Suppressor macrophage (primary cell): ENCODE measurements around the gene RUBCN.
A peak's percentile ranks its signal among the peaks of the same experiment; 100 is the strongest.

ENCODE experiments used
- DNase-seq, 4 experiments: peaks; one replicate each; pipeline ENCODE4 v3.0.0-alpha.2; 2020 to 2022
- total RNA-seq, 17 experiments: gene quantifications; one replicate each; lab custom pipeline; 2026; ENCODE audit warnings: mixed read lengths in 6 of 17, inconsistent platforms in 3 of 17; lab: John Stamatoyannopoulos, UW

The RUBCN gene
- 32.4 to 226 (median 42.4) reads per million in 17 experiments for total RNA-seq

GRCh38 chr3:197736491-197737318, at the start of gene RUBCN:
TSS of gene RUBCN (minus strand) at chr3:197736904. CDS start at chr3:197736719, 185 bp downstream.
- peak; percentile 97 to 99 (median 98) for DNase-seq

DNA sequence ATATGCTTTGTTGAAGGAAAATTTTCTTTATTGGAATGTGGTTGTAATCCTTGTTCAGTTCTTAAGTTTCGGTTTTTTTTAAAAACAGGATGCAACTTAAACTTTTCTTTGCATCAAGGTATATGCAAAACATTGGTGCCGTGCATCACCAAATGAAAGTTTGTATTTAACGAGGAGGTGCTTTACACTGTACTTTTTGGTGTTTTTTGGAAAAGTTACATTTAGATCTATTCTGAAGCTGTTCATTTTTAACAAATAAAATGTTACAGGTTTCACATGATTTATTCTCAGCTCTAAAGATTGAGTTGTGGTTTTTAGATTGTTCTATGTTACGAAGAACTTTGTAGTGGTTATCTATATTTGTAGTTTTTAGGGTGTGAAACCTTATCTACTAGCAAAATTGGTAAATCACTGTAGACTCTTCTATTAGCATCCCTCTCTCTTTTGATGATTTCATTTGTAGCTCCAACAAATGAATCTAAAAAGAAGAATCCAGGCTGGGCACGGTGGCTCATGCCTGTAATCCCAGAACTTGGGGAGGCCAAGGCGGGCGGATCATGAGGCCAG, 47.4 kb upstream of the RUBCN start:
- no peak for DNase-seq

DNA sequence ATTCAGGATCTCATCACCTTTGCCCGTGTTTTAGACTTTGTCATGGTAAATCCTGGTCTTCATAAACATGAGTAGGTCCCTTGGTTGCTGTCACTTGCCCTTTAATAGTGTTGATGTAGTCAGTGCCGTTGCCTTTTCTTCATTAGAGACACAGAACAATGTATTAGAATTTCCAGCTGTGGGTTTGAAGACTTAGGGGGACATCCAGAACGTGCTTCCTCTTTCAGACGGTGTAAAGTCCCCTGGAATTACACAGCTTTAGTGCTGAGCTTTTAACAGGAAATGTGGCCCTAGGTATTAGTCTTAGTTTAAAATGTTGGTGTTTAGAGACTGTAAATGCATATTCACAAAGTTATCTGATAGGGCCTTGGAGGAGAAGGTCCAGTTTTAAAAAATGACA, 45.5 kb upstream of the RUBCN start:
- no peak for DNase-seq

- no peak for DNase-seq
Observed at GRCh38 chr3:197775317-197775716, 38.6 kb upstream of the RUBCN start.

DNA sequence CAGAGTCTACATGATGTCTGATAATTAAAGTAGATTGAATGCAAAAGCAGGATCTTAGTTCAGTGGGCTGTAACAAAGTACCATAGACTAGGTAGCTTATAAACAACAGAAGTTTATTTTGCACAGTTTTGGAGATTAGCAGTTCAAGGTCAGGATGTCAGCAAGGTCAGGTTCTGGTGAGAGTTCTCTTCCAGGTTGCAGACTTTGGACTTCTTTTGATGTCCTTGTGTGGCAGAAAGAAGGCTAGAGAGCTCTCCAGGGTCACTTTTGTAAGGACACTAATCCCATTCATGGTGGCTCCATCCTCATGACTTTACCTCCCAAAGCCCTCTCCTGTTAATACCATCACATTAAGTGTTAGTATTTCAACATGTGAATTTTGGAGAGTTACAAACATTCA, 25.1 kb upstream of the RUBCN start:
- no peak for DNase-seq

GRCh38 chr3:197758512-197758911, 21.8 kb upstream of the RUBCN start:
- DNase-seq = no peak

DNA sequence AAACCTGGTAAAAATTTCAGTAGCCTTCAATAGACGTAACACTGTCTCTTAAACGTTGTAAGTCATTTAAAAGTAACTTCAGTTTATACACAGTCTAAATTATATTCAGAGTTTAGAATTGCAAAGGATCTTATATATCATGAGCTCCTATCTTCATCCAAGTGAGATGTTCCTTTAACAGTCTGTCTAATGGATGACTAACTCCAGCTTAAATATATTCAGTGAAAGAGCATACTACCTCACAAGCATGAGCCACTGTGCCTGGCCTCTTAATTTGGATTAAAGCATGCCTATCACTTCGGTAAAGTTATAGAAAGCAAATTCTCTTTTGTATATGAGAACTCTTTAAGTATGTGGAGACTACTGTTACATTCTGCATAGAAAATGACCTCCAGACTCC, 20.0 kb upstream of the RUBCN start:
- DNase-seq = no peak

- DNase-seq = peak in 2 of 4 experiments; percentile 14 to 19
Observed at GRCh38 chr3:197753263-197753662, 16.6 kb upstream of the RUBCN start.

GRCh38 chr3:197752107-197752506, 15.4 kb upstream of the RUBCN start:
- peak in 2 of 4 experiments; percentile 20 to 44 for DNase-seq

DNA sequence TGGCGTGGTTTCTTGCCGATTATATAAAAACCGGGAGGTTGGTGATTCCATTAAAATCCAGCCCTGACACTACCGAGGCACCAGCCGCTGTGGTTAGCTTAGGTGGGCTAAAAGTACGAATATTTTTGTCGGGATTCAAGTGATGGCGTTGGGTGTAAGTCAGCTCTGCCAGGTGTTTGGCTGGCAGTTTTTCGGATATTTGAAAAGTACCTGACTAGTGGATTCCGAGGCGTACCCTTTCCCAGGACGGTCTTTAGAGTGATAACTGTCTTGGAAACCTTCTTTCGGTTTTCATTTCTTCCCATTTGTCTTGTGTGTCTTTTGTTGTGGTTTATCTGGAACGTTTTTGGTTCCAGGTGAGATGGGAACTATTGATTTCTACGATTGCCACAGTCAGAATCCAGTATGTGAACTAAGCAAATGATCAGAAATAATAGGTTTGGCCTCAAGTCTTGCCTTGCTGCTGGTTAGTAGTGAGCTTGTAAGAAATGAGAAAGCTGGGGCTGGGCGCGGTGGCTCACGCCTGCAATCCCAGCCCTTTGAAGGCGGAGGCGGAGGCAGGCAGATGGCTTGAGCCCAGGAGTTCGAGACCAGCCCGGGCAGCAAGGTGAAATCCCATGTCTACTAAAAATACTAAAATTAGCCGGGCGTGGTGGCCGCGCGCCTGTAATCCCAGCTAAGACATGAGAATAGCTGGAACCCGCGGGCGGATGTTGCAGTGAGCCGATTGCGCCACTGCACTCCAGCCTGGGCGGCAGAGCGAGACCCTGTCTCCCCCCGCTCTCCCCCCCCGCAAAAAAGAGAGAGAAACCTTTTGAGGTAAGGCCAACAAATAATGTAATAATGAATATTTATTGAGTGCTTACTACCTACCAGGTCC, 14.4 kb upstream of the RUBCN start:
- DNase-seq = peak; percentile 37 to 60 (median 48)

DNA sequence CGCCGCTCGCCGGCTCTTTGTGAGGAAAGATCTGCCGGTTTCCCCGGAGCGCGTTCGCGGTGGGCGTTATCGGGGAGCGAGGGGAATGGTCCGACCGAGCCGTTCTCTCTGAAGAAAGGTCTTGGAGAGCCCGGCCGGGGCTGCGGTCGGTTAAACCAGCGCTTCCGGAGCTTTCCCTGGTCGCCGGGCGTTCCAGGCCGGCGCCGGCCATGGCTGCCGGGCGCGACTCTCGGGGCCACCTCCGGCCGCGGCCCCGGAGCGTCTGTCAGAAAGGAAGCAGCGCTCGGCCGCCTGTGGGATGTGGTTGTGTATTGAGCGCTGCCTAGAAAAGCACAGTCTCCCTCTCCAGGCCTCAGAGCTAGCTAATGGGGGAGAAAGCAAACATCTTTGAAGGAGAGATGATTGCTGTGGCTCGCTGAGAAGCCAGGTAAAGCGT, 13.7 kb upstream of the RUBCN start:
- DNase-seq = peak; percentile 80 to 91 (median 86)

DNA sequence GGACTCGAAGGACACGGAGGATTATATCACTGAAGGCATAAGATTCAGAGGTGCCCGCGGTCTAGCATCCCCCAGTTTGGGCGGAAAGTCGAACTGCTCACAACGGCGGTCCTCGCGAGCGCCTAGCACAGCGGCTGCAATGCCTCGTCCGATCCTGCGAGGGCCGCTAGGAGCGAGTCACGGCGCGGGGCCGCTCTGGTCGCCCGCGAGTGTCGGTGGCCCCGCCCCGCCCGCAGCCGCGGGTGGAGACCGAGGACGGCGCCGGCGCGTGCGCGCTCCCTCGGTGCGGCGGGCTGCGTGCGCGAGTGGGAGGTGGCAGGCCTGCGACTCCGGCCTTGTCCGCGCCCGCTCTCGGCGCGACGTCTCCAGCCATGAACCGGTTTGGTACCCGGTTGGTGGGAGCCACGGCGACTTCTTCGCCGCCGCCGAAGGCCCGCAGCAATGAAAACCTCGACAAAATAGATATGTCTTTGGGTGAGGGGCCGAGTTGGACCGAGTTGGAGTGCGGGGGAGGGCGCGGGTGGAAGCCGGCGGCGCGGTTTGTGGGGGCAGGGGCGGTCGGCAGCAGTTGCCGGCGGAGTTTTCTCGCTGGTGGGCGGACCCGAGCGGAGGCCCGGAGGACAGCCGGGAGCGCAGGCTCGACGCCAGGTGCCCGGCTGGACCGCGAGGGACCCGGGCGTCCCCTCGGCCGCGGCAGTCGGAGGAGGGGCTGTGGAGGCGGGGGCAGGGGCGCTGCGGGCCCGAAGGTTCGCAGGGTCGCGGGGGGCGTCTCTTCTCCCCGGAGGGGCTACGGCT, 13.1 kb upstream of the RUBCN start, which contains the start of gene FYTTD1:
Gene FYTTD1, plus strand, starts transcription at position 283 of the 795 bp plus-strand sequence. Its CDS starts 89 bp downstream, at position 372.
- peak; percentile 94 to 98 (median 96) for DNase-seq

DNA sequence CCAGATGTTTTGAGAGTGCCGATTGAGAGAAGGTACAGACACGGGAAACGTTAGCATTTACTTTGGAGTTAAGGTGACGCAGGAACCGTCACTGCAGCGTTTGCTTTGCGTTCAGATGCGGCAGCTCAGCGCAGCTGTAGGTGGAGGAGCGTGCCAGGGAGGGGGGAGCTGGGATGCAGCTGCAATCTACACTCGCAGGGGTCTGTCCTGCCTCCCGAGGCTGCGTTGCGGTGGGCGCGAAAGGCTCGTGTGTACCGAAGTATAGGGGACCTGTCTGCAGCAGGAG, 12.6 kb upstream of the RUBCN start:
- peak; percentile 34 to 55 (median 37) for DNase-seq

GRCh38 chr3:197748597-197749314, 12.1 kb upstream of the RUBCN start:
- peak; percentile 16 to 69 (median 46) for DNase-seq

DNA sequence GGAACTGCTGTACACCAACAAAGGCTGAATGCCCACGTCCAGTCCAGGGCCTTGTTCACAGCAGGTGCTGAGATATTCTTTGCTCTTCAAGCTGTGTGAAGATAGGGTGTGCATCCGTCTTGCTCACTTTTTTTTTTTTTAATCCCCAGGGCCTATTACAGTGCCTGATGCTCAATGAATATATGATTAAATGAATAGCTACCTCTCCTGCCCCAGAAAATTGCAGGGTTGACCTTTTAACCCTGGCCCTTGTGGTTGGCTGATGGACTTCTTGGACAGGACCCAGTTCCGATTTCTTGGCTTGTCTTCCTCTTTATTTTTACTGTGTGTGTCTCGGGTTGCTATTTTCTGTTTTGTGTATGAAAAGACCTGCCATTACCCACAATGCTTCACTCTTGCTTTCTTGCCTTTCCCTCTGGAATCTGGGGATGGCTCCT, 10.1 kb upstream of the RUBCN start:
- DNase-seq = peak; percentile 68 to 84 (median 78)

- peak in 2 of 4 experiments; percentile 40 to 41 for DNase-seq
Observed at GRCh38 chr3:197746209-197746608, 9.5 kb upstream of the RUBCN start.

DNA sequence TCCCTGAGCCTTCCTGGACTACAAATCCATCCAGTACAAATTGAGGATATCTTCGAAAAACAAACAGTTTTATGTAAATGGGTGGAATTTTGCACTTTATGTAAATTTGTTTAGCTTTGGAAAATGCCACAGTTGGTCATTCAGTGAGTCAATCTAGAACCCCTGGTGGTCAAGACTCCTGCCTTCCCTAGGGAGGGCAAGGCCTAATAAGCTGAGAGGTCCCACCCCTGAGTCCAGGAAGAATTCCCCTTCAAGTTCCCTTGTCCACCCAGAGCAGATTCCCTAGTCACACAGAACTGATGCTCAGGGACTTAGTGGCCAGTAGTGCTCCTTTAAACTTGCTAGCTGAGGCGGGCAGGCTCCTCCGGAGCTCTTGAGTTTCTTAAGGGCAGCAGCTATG, 6.1 kb upstream of the RUBCN start:
- DNase-seq = no peak

- no peak for DNase-seq
Observed at GRCh38 chr3:197737749-197738462, 1.2 kb upstream of the RUBCN start.

GRCh38 chr3:197737319-197737649, 580 bp upstream of the RUBCN start:
- DNase-seq = peak in 3 of 4 experiments; percentile 3 to 21 (median 20)

GRCh38 chr3:197736010-197736490, 654 bp downstream of the RUBCN start:
- peak in 3 of 4 experiments; percentile 20 to 45 (median 41) for DNase-seq
